ENCODE measurements around the gene MACO1. TPM values are rescaled to one million over a fixed set of nuclear protein-coding genes. Genes with fewer than 3 reads are reported as not detected.
"Not testable (repeated sequence)": the region's sequence is repeated elsewhere in the genome, so short reads cannot be mapped to it uniquely, and the experiment has no call there.

Gene MACO1
- total RNA-seq, 1 donor from 2014 or later, result 15.8 TPM

GRCh38 chr1:25430967-25431881 lies 527 bp downstream of the MACO1 start:
- DNase-seq (ENCODE audit: low spot score), result no peak
- H3K4me3 Mint-ChIP-seq (ENCODE audit: low read depth), result peak overlapping the region; percentile 96

DNA sequence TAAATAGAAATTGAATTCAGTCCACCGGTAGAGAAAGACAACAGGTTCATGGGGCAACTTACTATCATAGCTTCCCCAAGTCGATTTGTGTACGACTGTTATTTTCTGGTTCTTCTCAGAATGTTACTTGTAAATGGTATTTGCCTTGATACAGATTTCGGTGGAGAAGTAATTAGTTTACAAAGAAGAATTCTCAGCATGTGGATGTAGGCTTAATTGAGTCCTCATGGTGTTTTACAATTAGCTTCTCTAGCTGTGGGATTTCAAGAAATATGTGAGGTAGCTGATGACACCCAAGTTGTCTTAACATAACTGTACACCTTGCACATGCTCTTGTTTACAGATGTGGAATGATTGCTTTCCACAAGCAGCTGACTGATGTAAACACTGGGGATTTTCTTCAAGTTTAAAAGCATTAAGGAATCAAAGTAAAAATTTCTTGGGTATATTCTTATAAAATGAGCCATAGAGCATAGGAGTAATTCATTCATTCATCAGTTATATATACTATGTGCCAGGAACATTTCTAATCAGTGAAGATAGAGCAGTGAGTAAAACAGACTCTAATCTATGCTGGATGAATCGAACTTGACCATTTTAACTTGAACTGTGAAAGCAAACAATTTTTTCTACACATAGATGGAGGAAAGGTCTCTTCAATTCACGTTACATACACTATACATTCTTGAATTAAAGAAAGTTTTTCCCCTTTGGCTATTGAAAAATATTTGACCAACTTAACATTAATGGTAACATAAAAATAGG lies 1.4 kb downstream of the MACO1 start:
- Mint-ChIP-seq H3K27me3 (ENCODE audit: low read depth) (no peaks in the 10 kb centered on the region), H3K4me1 (ENCODE audit: low read depth) (peaks cover 64% of the 10 kb centered on the region), H3K4me3 (ENCODE audit: low read depth) (peak overlapping the region; percentile 82), H3K36me3 (ENCODE audit: low read depth) (peaks cover 18% of the 10 kb centered on the region), H3K27ac (peak overlapping the region; percentile 62), H3K9me3 (no peaks in the 10 kb centered on the region)
- no peak for DNase-seq (ENCODE audit: low spot score)
- intact Hi-C loops (cut with micrococcal nuclease), result loop anchor here (2.0 to 5.0 kb wide), 4 partner anchors 35 to 93 kb away; partner anchors contain the start of gene TMEM50A

More at GRCh38 chr1:25430967-25431881, 527 bp downstream of the MACO1 start:
- Mint-ChIP-seq H3K36me3 (ENCODE audit: low read depth) (peaks cover 13% of the 10 kb centered on the region), H3K9me3 (no peaks in the 10 kb centered on the region), H3K4me1 (ENCODE audit: low read depth) (peaks cover 56% of the 10 kb centered on the region), H3K27me3 (ENCODE audit: low read depth) (no peaks in the 10 kb centered on the region), H3K27ac (peak overlapping the region; percentile 62)
- intact Hi-C loops (cut with micrococcal nuclease), result loop anchor here (1.0 to 5.0 kb wide), 6 partner anchors 16 to 475 kb away; partner anchors contain the start of genes STMN1 and TMEM50A

DNA sequence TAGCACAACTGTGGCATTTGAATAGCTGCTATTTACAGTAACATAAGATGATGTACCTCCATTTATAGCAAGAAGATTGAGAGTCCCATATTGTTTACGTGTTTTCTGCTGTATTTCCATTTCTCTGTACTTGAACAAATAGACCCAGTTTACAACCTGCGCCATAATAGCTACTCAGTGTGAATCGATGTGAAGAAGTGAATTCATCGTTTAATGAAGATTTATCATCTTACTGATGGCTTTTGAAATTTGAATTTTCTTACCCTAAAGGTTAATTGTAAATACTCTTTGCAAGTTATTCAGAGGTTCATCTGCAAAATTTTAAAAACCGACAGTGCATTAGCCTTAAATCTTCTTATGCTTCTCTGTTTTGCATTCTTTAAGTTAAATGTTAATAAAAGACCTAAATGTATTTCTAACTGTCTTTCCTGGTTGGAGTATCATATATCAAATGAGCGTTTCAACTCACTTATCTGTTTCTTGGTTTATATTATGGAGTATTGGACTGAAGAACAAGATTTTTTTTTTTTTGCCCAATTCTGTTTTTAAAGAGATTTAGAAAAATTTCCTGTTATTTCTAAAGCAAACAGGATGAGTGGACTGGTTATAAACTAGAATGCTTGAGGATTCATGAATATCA lies 2.2 kb downstream of the MACO1 start:
- Mint-ChIP-seq H3K9me3 (no peaks in the 10 kb centered on the region), H3K36me3 (ENCODE audit: low read depth) (peaks cover 19% of the 10 kb centered on the region), H3K4me3 (ENCODE audit: low read depth) (peak overlapping the region; percentile 36), H3K4me1 (ENCODE audit: low read depth) (peaks cover 61% of the 10 kb centered on the region), H3K27me3 (ENCODE audit: low read depth) (no peaks in the 10 kb centered on the region), H3K27ac (no peak overlapping the region)
- intact Hi-C loops (cut with micrococcal nuclease), result loop anchor here (5.0 kb wide), 3 partner anchors 34 to 76 kb away; no protein-coding TSS in a partner anchor
- no peak for DNase-seq (ENCODE audit: low spot score)

- Mint-ChIP-seq H3K4me1 (ENCODE audit: low read depth) (peaks cover 60% of the 10 kb centered on the region), H3K36me3 (ENCODE audit: low read depth) (peaks cover 22% of the 10 kb centered on the region), H3K4me3 (ENCODE audit: low read depth) (no peak overlapping the region), H3K27me3 (ENCODE audit: low read depth) (no peaks in the 10 kb centered on the region), H3K9me3 (no peaks in the 10 kb centered on the region), H3K27ac (no peak overlapping the region)
- intact Hi-C loops (cut with micrococcal nuclease), result loop anchor here (5.0 kb wide), 3 partner anchors 34 to 76 kb away; no protein-coding TSS in a partner anchor
- no peak for DNase-seq (ENCODE audit: low spot score)
These were observed 2.9 kb downstream of the MACO1 start for GRCh38 chr1:25433389-25434186.

GRCh38 chr1:25435397-25436108 lies 4.9 kb downstream of the MACO1 start:
- no peak for DNase-seq (ENCODE audit: low spot score)
- peak overlapping the region; percentile 68 for H3K27ac Mint-ChIP-seq
- intact Hi-C loops (cut with micrococcal nuclease), result loop anchor here (1.0 kb wide), 1 partner anchor 12 kb away; no protein-coding TSS in a partner anchor
- H3K27me3 Mint-ChIP-seq (ENCODE audit: low read depth), result no peaks in the 10 kb centered on the region
- peaks cover 53% of the 10 kb centered on the region for H3K4me1 Mint-ChIP-seq (ENCODE audit: low read depth)
- peaks cover 22% of the 10 kb centered on the region for H3K36me3 Mint-ChIP-seq (ENCODE audit: low read depth)
- peak overlapping the region; percentile 52 for H3K4me3 Mint-ChIP-seq (ENCODE audit: low read depth)
- no peaks in the 10 kb centered on the region for H3K9me3 Mint-ChIP-seq

- H3K36me3 Mint-ChIP-seq (ENCODE audit: low read depth), result peaks cover 23% of the 10 kb centered on the region
- no peak overlapping the region for H3K4me3 Mint-ChIP-seq (ENCODE audit: low read depth)
- DNase-seq (ENCODE audit: low spot score), result no peak
- H3K27me3 Mint-ChIP-seq (ENCODE audit: low read depth), result no peaks in the 10 kb centered on the region
- H3K27ac Mint-ChIP-seq, result no peak overlapping the region
- H3K4me1 Mint-ChIP-seq (ENCODE audit: low read depth), result peaks cover 49% of the 10 kb centered on the region
- intact Hi-C loops (cut with micrococcal nuclease), result no loop called here
- no peaks in the 10 kb centered on the region for H3K9me3 Mint-ChIP-seq
These were observed 7.0 kb downstream of the MACO1 start for GRCh38 chr1:25437672-25438071.

- H3K4me3 Mint-ChIP-seq (ENCODE audit: low read depth), result no peak overlapping the region
- H3K9me3 Mint-ChIP-seq, result no peaks in the 10 kb centered on the region
- no peaks in the 10 kb centered on the region for H3K27me3 Mint-ChIP-seq (ENCODE audit: low read depth)
- intact Hi-C loops (cut with micrococcal nuclease), result no loop called here
- no peak for DNase-seq (ENCODE audit: low spot score)
- peaks cover 20% of the 10 kb centered on the region for H3K36me3 Mint-ChIP-seq (ENCODE audit: low read depth)
- peaks cover 39% of the 10 kb centered on the region for H3K4me1 Mint-ChIP-seq (ENCODE audit: low read depth)
- no peak overlapping the region for H3K27ac Mint-ChIP-seq
These were observed 8.6 kb downstream of the MACO1 start for GRCh38 chr1:25439287-25439686.

- intact Hi-C loops (cut with micrococcal nuclease), result no loop called here
- Mint-ChIP-seq H3K9me3 (no peaks in the 10 kb centered on the region), H3K36me3 (ENCODE audit: low read depth) (peaks cover 25% of the 10 kb centered on the region), H3K27ac (no peak overlapping the region), H3K4me3 (ENCODE audit: low read depth) (no peak overlapping the region), H3K4me1 (ENCODE audit: low read depth) (peaks cover 24% of the 10 kb centered on the region), H3K27me3 (ENCODE audit: low read depth) (no peaks in the 10 kb centered on the region)
- DNase-seq (ENCODE audit: low spot score), result no peak
These were observed 11.5 kb downstream of the MACO1 start for GRCh38 chr1:25442178-25442577.

DNA sequence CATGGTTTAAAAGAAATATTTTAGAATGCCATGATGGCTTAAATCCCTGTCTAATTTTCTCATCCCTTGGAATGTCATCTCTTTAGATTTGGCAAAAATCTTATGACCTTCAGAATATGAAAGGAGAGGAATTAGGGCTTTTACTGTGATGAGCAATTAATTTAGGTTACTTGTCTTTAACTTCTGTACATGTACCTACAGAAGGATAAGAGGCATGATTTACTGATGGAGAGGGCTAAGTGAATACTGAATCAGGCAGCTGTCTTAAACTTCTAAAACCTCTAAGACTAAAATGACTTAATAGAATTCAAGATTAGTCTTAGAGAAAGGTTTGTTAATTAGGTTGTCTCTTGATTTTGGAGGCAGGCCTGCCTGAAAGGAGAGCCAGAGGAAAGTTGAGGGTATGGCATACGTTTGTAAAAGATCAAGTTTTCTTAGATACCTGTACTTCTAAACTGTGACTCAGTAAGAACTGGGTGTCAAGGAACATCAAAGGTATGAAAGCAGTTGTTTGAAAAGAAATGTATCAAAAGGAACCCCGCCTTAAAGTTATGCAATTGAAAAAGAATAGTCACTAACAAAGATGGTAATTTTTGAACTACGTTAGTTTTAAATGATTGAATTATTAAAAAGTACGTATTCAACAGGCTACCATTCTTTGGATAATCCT lies 12.5 kb downstream of the MACO1 start:
- intact Hi-C loops (cut with micrococcal nuclease), result no loop called here
- H3K36me3 Mint-ChIP-seq (ENCODE audit: low read depth), result peaks cover 28% of the 10 kb centered on the region
- no peak overlapping the region for H3K27ac Mint-ChIP-seq
- H3K4me1 Mint-ChIP-seq (ENCODE audit: low read depth), result peaks cover 33% of the 10 kb centered on the region
- no peaks in the 10 kb centered on the region for H3K9me3 Mint-ChIP-seq
- no peak overlapping the region for H3K4me3 Mint-ChIP-seq (ENCODE audit: low read depth)
- H3K27me3 Mint-ChIP-seq (ENCODE audit: low read depth), result no peaks in the 10 kb centered on the region
- no peak for DNase-seq (ENCODE audit: low spot score)

DNA sequence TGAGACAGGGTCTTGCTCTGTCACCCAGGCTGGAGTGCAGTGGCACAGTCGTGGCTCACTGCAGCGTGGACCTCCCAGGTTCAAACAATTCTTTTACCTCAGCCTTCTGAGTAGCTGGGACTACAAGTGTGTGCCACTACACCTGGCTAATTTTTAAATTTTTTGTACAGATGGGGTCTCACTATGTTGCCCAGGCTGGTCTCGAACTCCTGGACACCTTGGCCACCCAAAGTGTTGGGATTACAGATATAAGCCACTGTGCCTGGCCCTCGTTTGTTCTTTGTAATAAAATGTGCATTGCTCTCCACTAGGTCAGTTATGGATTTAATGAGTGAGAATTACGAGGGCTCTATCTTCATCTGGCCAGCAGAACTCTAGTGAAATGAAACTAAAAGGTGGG lies 13.9 kb downstream of the MACO1 start:
- intact Hi-C loops (cut with micrococcal nuclease); H3K9me3 Mint-ChIP-seq; H3K27me3 Mint-ChIP-seq (ENCODE audit: low read depth); H3K27ac Mint-ChIP-seq; H3K4me3 Mint-ChIP-seq (ENCODE audit: low read depth); DNase-seq (ENCODE audit: low spot score): not testable (repeated sequence)
- peaks cover 33% of the 10 kb centered on the region for H3K4me1 Mint-ChIP-seq (ENCODE audit: low read depth)
- H3K36me3 Mint-ChIP-seq (ENCODE audit: low read depth), result peaks cover 32% of the 10 kb centered on the region

DNA sequence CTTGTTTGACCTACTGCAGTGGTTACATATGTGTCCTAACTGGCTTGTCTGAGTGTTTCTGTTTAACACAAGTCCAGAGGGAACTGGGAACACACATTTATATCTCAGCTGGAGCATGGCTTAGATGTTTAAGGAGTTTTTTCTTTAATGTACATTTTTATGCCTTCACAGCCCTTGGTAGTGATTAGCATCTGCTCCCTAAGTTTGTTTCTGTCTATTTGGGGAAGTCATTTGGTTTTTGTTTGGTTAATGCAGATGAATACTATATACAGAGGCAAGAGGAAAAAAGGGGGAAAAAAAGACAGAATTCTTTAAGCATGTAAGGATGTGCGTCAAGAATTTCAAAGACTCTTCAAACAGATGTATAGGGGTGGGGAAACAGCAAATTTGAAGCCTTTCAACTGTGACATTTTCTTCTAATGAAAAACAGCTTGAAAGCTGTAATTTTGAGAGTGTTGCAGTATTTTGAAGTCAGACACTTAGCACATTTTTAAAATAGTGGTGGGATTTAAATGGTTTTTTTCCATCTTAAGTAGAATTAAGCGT lies 15.4 kb downstream of the MACO1 start:
- Mint-ChIP-seq H3K36me3 (ENCODE audit: low read depth) (peaks cover 38% of the 10 kb centered on the region), H3K4me1 (ENCODE audit: low read depth) (peaks cover 33% of the 10 kb centered on the region), H3K9me3 (no peaks in the 10 kb centered on the region), H3K27me3 (ENCODE audit: low read depth) (no peaks in the 10 kb centered on the region), H3K4me3 (ENCODE audit: low read depth) (no peak overlapping the region), H3K27ac (no peak overlapping the region)
- DNase-seq (ENCODE audit: low spot score), result no peak
- intact Hi-C loops (cut with micrococcal nuclease), result no loop called here

Measured in activated T-helper 2 cell treated with anti-CD3 and anti-CD28 coated beads, Interferon-gamma antibody, Interleukin-2, Interleukin-4, amounts not matched to agents 10 μg/mL and 5 μg/mL and 100 μg/mL, durations not matched to agents 14 hours and 24 hours and 36 hours (primary cell).